Nephron progenitor cell (in vitro differentiated cells): ENCODE results near the gene DDX24.

Experiments
- DNase-seq: peaks from one replicate; pipeline ENCODE4 v3.0.0; 2021
- H3K27ac Mint-ChIP-seq: 2 replicates; pipeline ENCODE4 v1.8.0; 2021; ENCODE audit warnings: mild to moderate bottlenecking, moderate library complexity, mixed read lengths
- H3K27me3 Mint-ChIP-seq: 2 replicates; pipeline ENCODE4 v1.8.0; 2021; ENCODE audit warnings: mild to moderate bottlenecking, low read depth, mixed read lengths; ENCODE audit not compliant: poor library complexity
- H3K36me3 Mint-ChIP-seq: 2 replicates; pipeline ENCODE4 v1.8.0; 2021; ENCODE audit warnings: low read depth, mixed read lengths
- H3K4me1 Mint-ChIP-seq: 2 replicates; pipeline ENCODE4 v1.8.0; 2021; ENCODE audit warnings: mixed read lengths
- H3K4me3 Mint-ChIP-seq: 2 replicates; pipeline ENCODE4 v1.8.0; 2021; ENCODE audit warnings: mild to moderate bottlenecking, moderate library complexity, mixed read lengths
- H3K9me3 Mint-ChIP-seq: 2 replicates; pipeline ENCODE4 v1.8.0; 2021; ENCODE audit warnings: mild to moderate bottlenecking, moderate library complexity, mixed read lengths
- CTCF ChIP-seq: fragments of 200-600 bp; sonication (generic); IDR thresholded peaks from 2 replicates; pipeline ENCODE4 v1.5.0; 2021; ENCODE audit warnings: antibody characterized with exemption

The DDX24 gene

GRCh38 chr14:94040247-94040646 lies 40.8 kb downstream of the DDX24 start:
- no peak for TF ChIP-seq CTCF
- H3K4me3 Mint-ChIP-seq, result no peak overlapping the region
- H3K27ac Mint-ChIP-seq, result no peak overlapping the region
- peaks cover 8% of the 10 kb centered on the region for H3K36me3 Mint-ChIP-seq
- no peaks in the 10 kb centered on the region for H3K27me3 Mint-ChIP-seq
- no peak for DNase-seq
- peaks cover 4% of the 10 kb centered on the region for H3K4me1 Mint-ChIP-seq
- no peaks in the 10 kb centered on the region for H3K9me3 Mint-ChIP-seq

GRCh38 chr14:94038921-94039629 lies 41.9 kb downstream of the DDX24 start:
- no peak for TF ChIP-seq CTCF
- peaks cover 6% of the 10 kb centered on the region for H3K36me3 Mint-ChIP-seq
- no peak overlapping the region for H3K4me3 Mint-ChIP-seq
- peaks cover 3% of the 10 kb centered on the region for H3K27me3 Mint-ChIP-seq
- no peak for DNase-seq
- peaks cover 4% of the 10 kb centered on the region for H3K4me1 Mint-ChIP-seq
- no peak overlapping the region for H3K27ac Mint-ChIP-seq
- peaks cover 2% of the 10 kb centered on the region for H3K9me3 Mint-ChIP-seq

- Mint-ChIP-seq H3K4me3 (no peak overlapping the region), H3K9me3 (peaks cover 8% of the 10 kb centered on the region), H3K4me1 (peaks cover 4% of the 10 kb centered on the region), H3K27me3 (peaks cover 3% of the 10 kb centered on the region), H3K27ac (no peak overlapping the region), H3K36me3 (peaks cover 11% of the 10 kb centered on the region)
- DNase-seq, result no peak
- TF ChIP-seq CTCF, result no peak
These were observed 42.5 kb downstream of the DDX24 start for GRCh38 chr14:94038510-94038909.

- Mint-ChIP-seq H3K27me3 (peaks cover 3% of the 10 kb centered on the region), H3K4me3 (no peak overlapping the region), H3K4me1 (peaks cover 4% of the 10 kb centered on the region), H3K27ac (no peak overlapping the region), H3K9me3 (peaks cover 8% of the 10 kb centered on the region), H3K36me3 (peaks cover 11% of the 10 kb centered on the region)
- TF ChIP-seq CTCF, result no peak
- no peak for DNase-seq
These were observed 43.0 kb downstream of the DDX24 start for GRCh38 chr14:94037954-94038353.

GRCh38 chr14:94036313-94037167 lies 44.5 kb downstream of the DDX24 start:
- Mint-ChIP-seq H3K27me3 (peaks cover 3% of the 10 kb centered on the region), H3K4me3 (no peak overlapping the region), H3K9me3 (peaks cover 8% of the 10 kb centered on the region), H3K27ac (no peak overlapping the region), H3K36me3 (peaks cover 11% of the 10 kb centered on the region), H3K4me1 (peaks cover 4% of the 10 kb centered on the region)
- TF ChIP-seq CTCF, result peak; percentile 74
- DNase-seq, result peak; percentile 78
